BLaER1 (cell line): ENCODE measurements around the gene CD164.

Source experiments
- H3K27ac ChIP-seq: shearing (Covaris generic); formaldehyde crosslinking; 2 replicates; pipeline ENCODE4 v1.8.1; 2022
- H3K27me3 ChIP-seq: shearing (Covaris generic); formaldehyde crosslinking; 2 replicates; pipeline ENCODE4 v1.8.1; 2022
- H3K36me3 ChIP-seq: shearing (Covaris generic); formaldehyde crosslinking; 2 replicates; pipeline ENCODE4 v1.8.1; 2022
- H3K4me1 ChIP-seq: shearing (Covaris generic); formaldehyde crosslinking; 2 replicates; pipeline ENCODE4 v1.8.1; 2022
- H3K4me2 ChIP-seq: shearing (Covaris generic); formaldehyde crosslinking; 2 replicates; pipeline ENCODE4 v1.8.1; 2022
- H3K4me3 ChIP-seq: shearing (Covaris generic); formaldehyde crosslinking; 2 replicates; pipeline ENCODE4 v1.8.1; 2022
- H3K9ac ChIP-seq: shearing (Covaris generic); formaldehyde crosslinking; 2 replicates; pipeline ENCODE4 v1.8.1; 2022
- H3K9me3 ChIP-seq: shearing (Covaris generic); formaldehyde crosslinking; 2 replicates; pipeline ENCODE4 v1.8.1; 2022
- H4K20me1 ChIP-seq: shearing (Covaris generic); formaldehyde crosslinking; 2 replicates; pipeline ENCODE4 v1.8.1; 2022
- Cebpa-rat ChIP-seq: shearing (Covaris generic); IDR thresholded peaks from 2 replicates; pipeline ENCODE4 v1.8.1; 2022

CD164 gene

GRCh38 chr6:109332748-109333147, 49.5 kb downstream of the CD164 start:
- no peaks in the 10 kb centered on the region for H4K20me1 ChIP-seq
- H3K36me3 ChIP-seq: no peaks in the 10 kb centered on the region
- no peak overlapping the region for H3K27ac ChIP-seq
- no peak overlapping the region for H3K9ac ChIP-seq
- TF ChIP-seq Cebpa-rat: no peak
- no peak overlapping the region for H3K4me2 ChIP-seq
- no peaks in the 10 kb centered on the region for H3K4me1 ChIP-seq
- no peak overlapping the region for H3K4me3 ChIP-seq
- no peaks in the 10 kb centered on the region for H3K27me3 ChIP-seq
- H3K9me3 ChIP-seq: no peaks in the 10 kb centered on the region; the same call in 1 of the 2 replicates

GRCh38 chr6:109331081-109331480, 51.2 kb downstream of the CD164 start:
- no peaks in the 10 kb centered on the region for H4K20me1 ChIP-seq
- H3K9me3 ChIP-seq: no peaks in the 10 kb centered on the region; the same call in 1 of the 2 replicates
- no peak for TF ChIP-seq Cebpa-rat
- H3K4me2 ChIP-seq: no peak overlapping the region
- no peak overlapping the region for H3K9ac ChIP-seq
- H3K36me3 ChIP-seq: no peaks in the 10 kb centered on the region
- H3K4me1 ChIP-seq: no peaks in the 10 kb centered on the region
- H3K27me3 ChIP-seq: no peaks in the 10 kb centered on the region
- H3K27ac ChIP-seq: no peak overlapping the region
- H3K4me3 ChIP-seq: no peak overlapping the region

- Histone ChIP-seq H3K4me2 (no peak overlapping the region), H3K9ac (no peak overlapping the region), H3K27ac (no peak overlapping the region), H3K36me3 (no peaks in the 10 kb centered on the region), H3K4me3 (no peak overlapping the region), H4K20me1 (no peaks in the 10 kb centered on the region), H3K9me3 (no peaks in the 10 kb centered on the region; the same call in 1 of the 2 replicates), H3K4me1 (no peaks in the 10 kb centered on the region; the same call in 1 of the 2 replicates), H3K27me3 (no peaks in the 10 kb centered on the region)
- TF ChIP-seq Cebpa-rat: no peak
These were observed 52.0 kb downstream of the CD164 start for GRCh38 chr6:109330263-109330662.

DNA sequence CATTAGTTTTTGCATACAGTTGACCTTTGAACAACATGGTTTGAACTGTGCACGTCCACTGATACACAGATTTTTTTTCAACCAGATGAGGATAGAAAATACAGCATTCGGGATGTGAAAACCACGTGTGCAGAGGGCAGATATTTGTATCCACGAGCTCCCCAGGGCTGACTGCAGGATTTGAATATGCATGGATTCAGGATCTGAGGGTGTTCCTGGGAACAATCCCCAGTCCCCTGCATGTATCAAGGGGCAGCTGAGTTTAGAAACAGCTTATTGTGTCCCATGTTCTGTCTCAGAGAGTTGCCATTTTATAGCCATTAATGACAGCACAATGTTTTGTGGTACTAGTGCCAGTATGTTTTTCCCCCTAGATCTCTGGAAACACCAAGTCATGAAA, 53.6 kb downstream of the CD164 start:
- Histone ChIP-seq H3K27ac (no peak overlapping the region), H3K4me2 (no peak overlapping the region), H3K4me3 (no peak overlapping the region), H3K36me3 (no peaks in the 10 kb centered on the region), H4K20me1 (no peaks in the 10 kb centered on the region), H3K4me1 (peaks cover 15% of the 10 kb centered on the region), H3K9me3 (no peaks in the 10 kb centered on the region; the same call in 1 of the 2 replicates), H3K9ac (no peak overlapping the region), H3K27me3 (no peaks in the 10 kb centered on the region)
- no peak for TF ChIP-seq Cebpa-rat

GRCh38 chr6:109327959-109328358, 54.3 kb downstream of the CD164 start:
- Histone ChIP-seq H3K27me3 (no peaks in the 10 kb centered on the region), H3K4me1 (peaks cover 22% of the 10 kb centered on the region), H3K9me3 (no peaks in the 10 kb centered on the region; the same call in 1 of the 2 replicates), H4K20me1 (no peaks in the 10 kb centered on the region), H3K9ac (no peak overlapping the region), H3K4me3 (no peak overlapping the region), H3K36me3 (no peaks in the 10 kb centered on the region), H3K27ac (no peak overlapping the region), H3K4me2 (no peak overlapping the region)
- TF ChIP-seq Cebpa-rat: no peak

GRCh38 chr6:109327491-109327890, 54.8 kb downstream of the CD164 start:
- Histone ChIP-seq H4K20me1 (no peaks in the 10 kb centered on the region), H3K4me3 (no peak overlapping the region), H3K27ac (no peak overlapping the region), H3K36me3 (no peaks in the 10 kb centered on the region), H3K9me3 (no peaks in the 10 kb centered on the region; the same call in 1 of the 2 replicates), H3K4me2 (no peak overlapping the region), H3K9ac (no peak overlapping the region), H3K27me3 (no peaks in the 10 kb centered on the region), H3K4me1 (peaks cover 27% of the 10 kb centered on the region)
- TF ChIP-seq Cebpa-rat: no peak

- Histone ChIP-seq H3K4me3 (no peak overlapping the region), H4K20me1 (no peaks in the 10 kb centered on the region), H3K9ac (no peak overlapping the region), H3K36me3 (no peaks in the 10 kb centered on the region), H3K4me2 (no peak overlapping the region), H3K4me1 (peaks cover 38% of the 10 kb centered on the region), H3K27ac (no peak overlapping the region), H3K27me3 (no peaks in the 10 kb centered on the region), H3K9me3 (no peaks in the 10 kb centered on the region; the same call in 1 of the 2 replicates)
- TF ChIP-seq Cebpa-rat: no peak
These were observed 55.9 kb downstream of the CD164 start for GRCh38 chr6:109326351-109326750.

DNA sequence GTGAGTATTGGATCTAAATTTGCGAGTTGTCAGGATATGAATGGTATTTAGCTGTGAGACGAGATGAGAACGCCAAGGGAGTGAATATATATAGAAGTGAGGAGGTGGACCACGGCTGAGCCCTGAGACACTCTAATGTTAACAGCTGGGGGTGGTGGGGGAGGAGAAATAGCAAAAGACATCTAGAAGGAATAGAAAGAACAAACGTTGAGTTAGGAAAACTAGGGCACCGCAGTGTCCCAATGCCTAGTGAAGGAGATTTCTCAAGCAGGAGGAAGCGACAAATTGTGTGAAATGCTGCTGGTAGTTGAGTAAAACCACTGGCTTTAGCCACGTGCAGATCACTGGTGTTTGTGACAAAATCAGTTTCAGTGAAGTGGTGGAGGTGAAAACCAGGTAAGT, 56.9 kb downstream of the CD164 start:
- H3K9ac ChIP-seq: no peak overlapping the region
- peaks cover 47% of the 10 kb centered on the region for H3K4me1 ChIP-seq
- peak overlapping the region; percentile 83; the same call in 1 of the 2 replicates for H3K4me2 ChIP-seq
- H3K36me3 ChIP-seq: no peaks in the 10 kb centered on the region
- no peaks in the 10 kb centered on the region for H4K20me1 ChIP-seq
- no peak for TF ChIP-seq Cebpa-rat
- no peak overlapping the region for H3K4me3 ChIP-seq
- H3K27me3 ChIP-seq: no peaks in the 10 kb centered on the region
- no peaks in the 10 kb centered on the region; the same call in 1 of the 2 replicates for H3K9me3 ChIP-seq
- no peak overlapping the region; the same call in 1 of the 2 replicates for H3K27ac ChIP-seq

DNA sequence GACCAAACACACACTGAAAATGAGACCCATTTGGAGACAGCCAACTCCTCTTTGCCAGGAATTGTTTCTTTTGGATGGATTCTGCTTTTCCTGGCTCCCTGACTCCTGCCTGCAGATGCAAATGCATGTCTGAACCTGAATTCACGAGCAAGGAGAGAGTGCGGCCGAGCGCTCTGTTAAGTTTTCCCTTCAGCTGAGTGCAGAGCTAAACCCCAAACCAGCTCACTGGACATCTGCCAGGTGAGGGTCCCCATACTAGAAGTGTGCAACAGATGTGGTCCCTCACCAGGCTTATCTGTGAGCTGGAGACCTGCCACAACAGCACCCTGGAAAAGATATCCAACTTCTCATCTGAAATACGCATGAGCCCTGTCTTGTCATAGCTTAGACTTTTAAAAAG, 59.0 kb downstream of the CD164 start:
- H3K27ac ChIP-seq: peak overlapping the region; percentile 87
- peak overlapping the region; percentile 83 for H3K4me2 ChIP-seq
- H3K27me3 ChIP-seq: no peaks in the 10 kb centered on the region
- H3K9me3 ChIP-seq: no peaks in the 10 kb centered on the region; the same call in 1 of the 2 replicates
- H3K9ac ChIP-seq: peak overlapping the region; percentile 66
- H3K36me3 ChIP-seq: no peaks in the 10 kb centered on the region
- peak overlapping the region; percentile 46; the same call in 1 of the 2 replicates for H3K4me3 ChIP-seq
- TF ChIP-seq Cebpa-rat: no peak
- no peaks in the 10 kb centered on the region for H4K20me1 ChIP-seq
- H3K4me1 ChIP-seq: peaks cover 64% of the 10 kb centered on the region

DNA sequence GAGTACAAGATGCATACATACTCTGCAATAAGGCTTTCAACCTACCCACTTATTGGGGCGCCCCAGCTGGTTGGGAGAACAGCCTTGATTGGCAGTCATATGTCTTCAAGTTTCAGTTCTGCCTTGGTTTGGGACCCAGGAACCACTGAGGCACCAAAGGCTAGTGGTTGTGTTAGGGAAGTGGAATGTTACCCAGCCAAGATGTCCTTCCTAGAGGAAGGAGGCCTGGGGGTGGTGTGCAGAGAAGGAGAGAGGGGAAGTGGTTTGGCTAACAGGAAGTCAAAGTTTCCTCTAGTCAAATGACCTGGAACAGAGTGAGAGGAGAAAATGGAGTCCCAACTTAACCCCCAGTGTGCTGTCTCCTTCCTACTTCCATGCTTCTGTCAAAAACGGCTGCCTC, 59.4 kb downstream of the CD164 start:
- H3K27ac ChIP-seq: peak overlapping the region; percentile 87
- peak overlapping the region; percentile 46; the same call in 1 of the 2 replicates for H3K4me3 ChIP-seq
- peak overlapping the region; percentile 83 for H3K4me2 ChIP-seq
- no peaks in the 10 kb centered on the region for H3K27me3 ChIP-seq
- no peaks in the 10 kb centered on the region for H4K20me1 ChIP-seq
- peaks cover 68% of the 10 kb centered on the region for H3K4me1 ChIP-seq
- TF ChIP-seq Cebpa-rat: no peak
- H3K9ac ChIP-seq: peak overlapping the region; percentile 66
- H3K36me3 ChIP-seq: no peaks in the 10 kb centered on the region
- H3K9me3 ChIP-seq: no peaks in the 10 kb centered on the region; the same call in 1 of the 2 replicates

GRCh38 chr6:109321752-109322151, 60.5 kb downstream of the CD164 start:
- H3K4me3 ChIP-seq: no peak overlapping the region
- no peaks in the 10 kb centered on the region; the same call in 1 of the 2 replicates for H3K9me3 ChIP-seq
- no peaks in the 10 kb centered on the region for H3K27me3 ChIP-seq
- peak overlapping the region; percentile 87 for H3K27ac ChIP-seq
- peak overlapping the region; percentile 83 for H3K4me2 ChIP-seq
- H3K4me1 ChIP-seq: peaks cover 79% of the 10 kb centered on the region
- H3K36me3 ChIP-seq: no peaks in the 10 kb centered on the region
- H4K20me1 ChIP-seq: no peaks in the 10 kb centered on the region
- TF ChIP-seq Cebpa-rat: no peak
- no peak overlapping the region for H3K9ac ChIP-seq
